GM12801 (cell line): ENCODE data around the gene PTPRU.

Source experiments
- TF ChIP-seq, protein P1 (sequence below): IDR thresholded peaks from one replicate; pipeline ENCODE4 v1.5.1; 2011; ENCODE audit warnings: control low read depth; ENCODE audit not compliant: insufficient read length; ENCODE audit errors: extremely low read depth

Gene PTPRU

DNA sequence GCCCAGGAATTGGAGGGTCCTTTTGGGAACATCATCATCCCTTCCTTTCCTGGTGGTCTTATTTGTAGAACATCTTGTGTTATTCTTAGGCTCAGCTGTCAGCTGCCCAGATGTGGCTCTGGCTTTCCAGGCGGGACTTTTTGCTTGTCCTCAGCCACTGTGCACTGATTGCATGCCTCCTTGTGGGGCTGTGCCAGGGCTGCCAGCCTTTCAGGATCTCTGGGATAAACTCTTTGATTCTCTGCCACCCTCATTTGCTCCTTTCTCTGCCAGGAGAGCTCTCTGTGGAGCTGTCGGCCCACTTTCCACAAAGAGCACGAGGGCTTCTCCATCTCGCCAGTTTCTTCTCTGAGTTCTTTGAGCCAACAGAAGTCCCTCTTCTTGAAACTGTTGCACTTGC lies 63.1 kb downstream of the PTPRU start:
- TF ChIP-seq, protein P1, sequence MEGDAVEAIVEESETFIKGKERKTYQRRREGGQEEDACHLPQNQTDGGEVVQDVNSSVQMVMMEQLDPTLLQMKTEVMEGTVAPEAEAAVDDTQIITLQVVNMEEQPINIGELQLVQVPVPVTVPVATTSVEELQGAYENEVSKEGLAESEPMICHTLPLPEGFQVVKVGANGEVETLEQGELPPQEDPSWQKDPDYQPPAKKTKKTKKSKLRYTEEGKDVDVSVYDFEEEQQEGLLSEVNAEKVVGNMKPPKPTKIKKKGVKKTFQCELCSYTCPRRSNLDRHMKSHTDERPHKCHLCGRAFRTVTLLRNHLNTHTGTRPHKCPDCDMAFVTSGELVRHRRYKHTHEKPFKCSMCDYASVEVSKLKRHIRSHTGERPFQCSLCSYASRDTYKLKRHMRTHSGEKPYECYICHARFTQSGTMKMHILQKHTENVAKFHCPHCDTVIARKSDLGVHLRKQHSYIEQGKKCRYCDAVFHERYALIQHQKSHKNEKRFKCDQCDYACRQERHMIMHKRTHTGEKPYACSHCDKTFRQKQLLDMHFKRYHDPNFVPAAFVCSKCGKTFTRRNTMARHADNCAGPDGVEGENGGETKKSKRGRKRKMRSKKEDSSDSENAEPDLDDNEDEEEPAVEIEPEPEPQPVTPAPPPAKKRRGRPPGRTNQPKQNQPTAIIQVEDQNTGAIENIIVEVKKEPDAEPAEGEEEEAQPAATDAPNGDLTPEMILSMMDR, result no peak

DNA sequence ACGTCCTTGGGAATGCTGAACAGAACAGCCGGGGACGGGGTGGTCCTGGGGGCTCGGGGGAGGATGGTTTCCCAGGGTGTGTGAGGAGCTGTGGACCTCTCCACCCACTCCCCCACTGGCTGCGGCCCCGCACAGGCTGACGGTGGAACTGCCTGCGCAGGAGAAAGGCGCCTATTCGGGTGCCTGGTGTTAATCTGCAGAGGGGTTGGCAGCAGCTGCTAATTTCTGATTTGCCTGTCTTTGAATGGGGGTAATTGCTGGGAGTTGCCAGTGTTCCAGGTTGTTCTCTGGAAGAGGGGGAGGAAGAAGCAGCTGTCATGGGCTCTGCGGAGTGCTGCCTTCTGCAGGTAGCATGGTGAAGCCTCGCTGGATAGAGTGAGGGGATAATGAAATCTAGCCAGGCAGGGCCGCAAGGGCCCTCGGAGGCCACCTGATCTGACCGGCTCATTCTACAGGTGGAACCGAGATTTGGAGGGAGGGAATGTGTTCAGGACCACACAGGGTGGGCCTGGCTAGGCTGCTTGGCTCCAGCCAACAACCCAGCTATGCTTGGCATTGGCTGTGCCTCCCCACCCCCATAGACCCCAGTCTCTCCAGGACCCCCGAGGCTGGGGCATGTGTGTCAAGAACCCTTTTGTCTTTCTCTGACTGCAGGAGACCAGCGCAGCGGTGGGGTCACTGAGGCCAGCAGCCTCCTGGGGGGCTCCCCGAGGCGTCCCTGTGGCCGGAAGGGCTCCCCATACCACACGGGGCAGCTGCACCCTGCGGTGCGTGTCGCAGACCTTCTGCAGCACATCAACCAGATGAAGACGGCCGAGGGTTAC lies 67.1 kb downstream of the PTPRU start:
- TF ChIP-seq, protein P1, result no peak

DNA sequence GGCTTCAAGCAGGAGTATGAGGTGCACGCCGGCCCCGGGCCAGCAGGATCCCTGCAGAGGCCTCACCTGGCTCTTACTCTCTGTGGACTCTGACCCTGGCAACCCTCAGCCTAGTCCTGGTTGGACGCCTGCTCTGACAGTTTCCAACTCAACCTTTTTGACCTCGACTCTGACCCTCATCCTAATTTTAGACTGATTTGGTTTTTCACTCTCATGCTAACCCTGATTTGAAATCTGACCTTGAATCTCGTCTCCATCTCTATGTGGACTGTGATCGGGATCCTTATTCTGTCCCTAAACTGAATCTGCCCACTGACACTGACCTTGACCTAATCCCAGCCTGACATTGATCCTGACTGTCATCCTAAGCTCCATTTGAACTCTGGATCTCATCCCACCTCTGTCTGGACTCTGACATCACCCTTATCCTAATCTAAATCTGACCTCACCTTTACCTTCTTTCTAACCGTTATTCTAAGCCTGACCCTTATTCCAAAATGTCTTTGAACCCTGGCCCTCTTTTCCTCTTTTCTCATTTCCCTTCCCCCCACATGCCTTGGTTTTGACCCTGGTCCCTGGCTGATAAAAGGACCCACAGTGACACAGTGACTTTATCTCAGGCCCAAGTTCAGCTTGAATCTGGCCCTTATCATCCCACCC lies 67.8 kb downstream of the PTPRU start:
- TF ChIP-seq, protein P1, result no peak

DNA sequence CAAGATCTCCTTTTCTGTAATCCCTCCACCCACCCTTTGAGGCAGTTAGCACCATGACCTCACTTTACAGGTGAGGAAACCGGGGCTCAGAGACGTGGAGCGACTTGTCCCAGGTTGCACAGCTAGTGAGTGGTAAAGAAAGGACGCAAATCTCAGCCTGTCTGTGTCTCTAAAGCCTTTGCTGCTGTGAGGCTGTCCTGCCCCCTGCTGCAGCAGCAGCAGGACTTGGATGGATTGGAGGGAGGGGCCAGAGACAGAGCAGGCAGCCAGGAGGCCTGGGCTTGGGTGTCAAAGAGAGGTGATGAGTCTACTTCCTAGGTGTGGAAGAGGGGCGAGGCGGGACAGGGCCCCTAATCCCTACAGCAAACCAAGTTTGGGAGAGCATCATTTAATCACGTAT lies 69.6 kb downstream of the PTPRU start:
- TF ChIP-seq, protein P1, result no peak

DNA sequence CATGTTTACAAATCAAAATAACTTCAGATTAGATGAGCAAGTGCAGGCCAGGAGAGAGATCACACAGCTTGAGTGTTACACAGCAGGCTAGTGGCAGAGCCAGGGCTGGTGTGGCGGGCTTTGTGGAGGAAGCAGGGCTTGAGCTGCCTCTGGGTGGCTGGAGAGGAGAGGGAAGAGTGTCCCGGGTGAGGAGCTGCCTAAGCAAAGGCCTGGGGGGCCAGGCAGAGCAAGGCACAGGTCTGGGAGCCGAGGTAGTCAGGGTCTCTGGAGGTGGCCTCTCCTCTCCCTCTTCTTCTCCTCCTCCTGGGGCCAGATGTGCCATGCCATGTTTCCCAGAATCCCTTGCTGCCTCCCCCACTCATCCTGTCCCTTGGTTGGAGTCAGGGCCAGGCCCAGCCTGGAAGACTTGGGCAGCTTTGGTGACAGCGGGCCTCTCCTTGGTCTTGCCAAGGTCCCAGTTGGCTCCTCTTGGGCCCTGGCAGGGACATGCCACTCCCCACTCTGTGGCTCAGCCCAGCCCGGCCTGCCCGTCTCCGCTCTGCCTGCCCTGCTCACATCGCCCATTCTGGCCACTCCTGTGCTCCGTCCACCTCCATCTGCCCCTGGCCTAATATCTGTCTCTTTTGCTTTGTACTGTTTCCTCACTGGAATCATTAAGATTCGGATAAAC lies 70.3 kb downstream of the PTPRU start:
- TF ChIP-seq, protein P1, result no peak

DNA sequence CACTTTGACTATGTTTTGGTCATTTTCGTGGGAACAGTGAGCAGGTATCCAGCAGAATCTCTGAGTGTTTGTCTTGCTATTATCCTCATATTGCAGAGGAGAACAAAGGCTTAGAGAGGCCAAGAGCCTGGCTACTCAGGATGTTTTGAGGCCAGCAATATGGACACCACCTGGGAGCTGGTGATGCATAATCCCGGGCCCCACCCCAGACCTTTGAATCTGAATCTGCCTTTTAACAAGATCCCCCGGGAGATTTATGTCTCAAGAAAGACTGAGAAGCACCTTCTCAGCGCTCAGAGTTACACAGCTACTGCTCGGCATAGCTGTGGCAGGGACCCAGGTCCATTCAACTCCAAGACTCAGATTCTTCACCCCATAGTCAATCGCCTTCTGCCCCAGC lies 72.8 kb downstream of the PTPRU start:
- TF ChIP-seq, protein P1, result no peak

DNA sequence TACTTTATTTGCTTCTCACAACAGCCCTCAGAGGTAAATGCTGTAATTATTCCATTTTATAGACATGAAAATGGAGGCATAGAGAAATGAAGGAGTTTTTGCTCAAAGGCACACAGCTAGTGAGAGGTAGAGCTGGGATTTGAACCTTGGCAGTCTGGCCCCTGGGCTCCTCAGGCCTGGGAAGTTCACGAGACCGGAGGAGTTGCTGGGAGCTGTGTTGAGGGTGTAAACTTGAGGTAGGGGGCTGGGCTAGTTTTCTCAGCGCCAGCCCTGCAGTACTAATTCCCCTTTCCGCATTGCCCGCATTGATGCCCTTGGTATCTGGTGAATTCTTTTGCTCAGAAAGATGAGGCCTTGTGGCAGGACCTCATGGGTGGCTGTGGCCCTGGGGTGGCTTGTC lies 73.3 kb downstream of the PTPRU start:
- TF ChIP-seq, protein P1, result no peak
